Endothelial cell of umbilical vein (primary cell): ENCODE data around the gene GANC. TPM values are rescaled to one million over a fixed set of nuclear protein-coding genes. Genes with fewer than 3 reads are reported as not detected.

Source experiments
- BruUV-seq: library from RNA; stranded (reverse); fragments of 400-500 nt; replicated peaks from 2 replicates; lab custom pipeline; 2021; lab: Mats Ljungman, UMichigan
- CTCF ChIA-PET: fragments of 300-600, 350-600 bp; sonication (Branson Sonifier 250); formaldehyde crosslinking; loops from one replicate; lab custom pipeline; 2021; ENCODE audit warnings: antibody characterized with exemption, inconsistent platforms; lab: Charles Lee
- POLR2A ChIA-PET: fragments of 300-600, 350-600 bp; sonication (Branson Sonifier 250); formaldehyde crosslinking; loops from one replicate; lab custom pipeline; 2021; ENCODE audit warnings: antibody characterized with exemption, inconsistent platforms; lab: Charles Lee
- DNase-seq: peaks from one replicate; pipeline ENCODE4 v3.0.0-alpha.2; 2011; ENCODE audit warnings: low read depth, low spot score
- FAIRE-seq: peaks from 2 replicates; lab custom pipeline; 2011; peaks lifted over from hg19 to GRCh38; lab: Jason Lieb, UNC
- H2AFZ ChIP-seq: 2 replicates; pipeline ENCODE4 v1.6.0; 2012; ENCODE audit warnings: low read depth, low read length, control low read depth, inconsistent platforms
- H3K27ac ChIP-seq: 2 replicates; pipeline ENCODE4 v1.5.1; 2011; ENCODE audit warnings: low read depth, mild to moderate bottlenecking, control low read depth, low read length, moderate library complexity; ENCODE audit not compliant: insufficient read depth
- H3K27me3 ChIP-seq, 2 experiments: 2 replicates each; pipeline versions ENCODE4 v1.6.0 to v1.6.1; 2011; ENCODE audit warnings: low read length in 2 of 2, mixed read lengths in 1 of 2; ENCODE audit not compliant: control insufficient read depth in 2 of 2, insufficient read depth in 2 of 2
- H3K36me3 ChIP-seq, 2 experiments: 2 replicates in 1 of 2; 3 replicates in 1 of 2; pipeline ENCODE4 v1.5.1; 2011; ENCODE audit warnings: low read length in 2 of 2, mild to moderate bottlenecking in 1 of 2, moderate library complexity in 1 of 2; ENCODE audit not compliant: control insufficient read depth in 2 of 2, insufficient read depth in 2 of 2; ENCODE audit errors: extremely low read depth in 1 of 2
- H3K4me1 ChIP-seq: 3 replicates; pipeline ENCODE4 v1.5.1; 2011; ENCODE audit warnings: mild to moderate bottlenecking, low read length; ENCODE audit not compliant: control insufficient read depth, insufficient read depth; ENCODE audit errors: extremely low read depth
- H3K4me2 ChIP-seq: 2 replicates; pipeline ENCODE4 v1.6.1; 2011; ENCODE audit warnings: low read length, control low read depth, mixed read lengths; ENCODE audit not compliant: insufficient read depth
- H3K4me3 ChIP-seq, 3 experiments: fragments of 200-600 bp in 1 of 3; sonication (generic), shearing (Covaris generic) in 1 of 3; replicated peaks in 1 of 3; 2 replicates each; pipeline ENCODE4 v1.5.1; 2011 to 2016; ENCODE audit warnings: control low read depth in 3 of 3, low read length in 3 of 3, mild to moderate bottlenecking in 2 of 3, inconsistent platforms in 1 of 3, low read depth in 1 of 3, moderate library complexity in 1 of 3; ENCODE audit not compliant: insufficient read depth in 1 of 3
- H3K79me2 ChIP-seq: 2 replicates; pipeline ENCODE4 v1.6.0; 2012; ENCODE audit warnings: low read length, inconsistent platforms; ENCODE audit not compliant: control insufficient read depth, insufficient read depth
- H3K9ac ChIP-seq: replicated peaks from 2 replicates; pipeline ENCODE3; 2011; ENCODE audit warnings: low read length, control low read depth; ENCODE audit not compliant: insufficient read depth; ENCODE audit errors: extremely low read depth
- H3K9me1 ChIP-seq: replicated peaks from 3 replicates; pipeline ENCODE4 v1.6.0; 2011; ENCODE audit warnings: mild to moderate bottlenecking, low read length; ENCODE audit not compliant: control insufficient read depth, insufficient read depth; ENCODE audit errors: extremely low read depth
- H3K9me3 ChIP-seq: replicated peaks from 2 replicates; pipeline ENCODE4 v1.5.1; 2012; ENCODE audit warnings: low read length, inconsistent platforms; ENCODE audit not compliant: control insufficient read depth, insufficient read depth
- H4K20me1 ChIP-seq: replicated peaks from 2 replicates; pipeline ENCODE3; 2011; ENCODE audit warnings: mild to moderate bottlenecking, low read length; ENCODE audit not compliant: control insufficient read depth, insufficient read depth; ENCODE audit errors: extremely low read depth
- EZH2 ChIP-seq: IDR thresholded peaks from 2 replicates; pipeline ENCODE4 v1.6.1; 2012; ENCODE audit warnings: borderline replicate concordance, low read depth, mild to moderate bottlenecking, moderate library complexity, low read length, inconsistent platforms; ENCODE audit not compliant: severe bottlenecking
- FOS ChIP-seq: IDR thresholded peaks from 2 replicates; pipeline ENCODE4 v1.6.1; 2011; ENCODE audit warnings: mild to moderate bottlenecking, low read length, moderate library complexity, borderline replicate concordance; ENCODE audit not compliant: insufficient read depth
- GATA2 ChIP-seq: IDR thresholded peaks from 2 replicates; pipeline ENCODE4 v1.7.0; 2011; ENCODE audit warnings: low read depth, mild to moderate bottlenecking, moderate library complexity, mixed read lengths, low read length; ENCODE audit not compliant: insufficient read length, insufficient read depth
- JUN ChIP-seq: IDR thresholded peaks from 2 replicates; pipeline ENCODE4 v1.6.1; 2011; ENCODE audit warnings: borderline replicate concordance, low read depth; ENCODE audit not compliant: insufficient read length, insufficient read depth
- MYC ChIP-seq: IDR thresholded peaks from one replicate; pipeline ENCODE4 v1.6.1; 2011; ENCODE audit warnings: mild to moderate bottlenecking, low read depth, low read length
- POLR2A ChIP-seq: IDR thresholded peaks from 2 replicates; pipeline ENCODE4 v1.6.1; 2012; ENCODE audit warnings: low read depth, mild to moderate bottlenecking, control low read depth, low read length
- POLR2AphosphoS5 ChIP-seq: IDR thresholded peaks from 2 replicates; pipeline ENCODE4 v1.6.1; 2012; ENCODE audit warnings: low read depth, mild to moderate bottlenecking, control low read depth, low read length, moderate library complexity; ENCODE audit not compliant: insufficient read depth
- dilution Hi-C: fragments of 300-500 bp; cut with MboI; formaldehyde crosslinking; loops from one replicate; pipeline ENCODE4 v1.15.0; 2019; ENCODE audit warnings: low sequenced_read_pairs; ENCODE audit not compliant: extremely low pct_ligation_motif_present
- intact Hi-C: fragments of 100-400 bp; cut with micrococcal nuclease; formaldehyde crosslinking; loops from one replicate; pipeline ENCODE4 v1.10.0; 2022
- polyA plus RNA-seq, 4 experiments: library from polyadenylated mRNA; depleted of rRNA in 3 of 4; stranded (reverse) in 3 of 4; unstranded in 1 of 4; fragments of >200 nt; gene quantifications; 2 replicates each; pipeline versions ENCODE4 v1.2.1 to v1.2.3, GENCODE V29; 2011 to 2012; ENCODE audit warnings: missing spikeins in 1 of 4
- total RNA-seq: library from RNA; stranded (reverse); gene quantifications from 2 replicates; pipeline ENCODE4 v1.2.3, GENCODE V29; 2021
- TF ChIP-seq, protein P1 (sequence below): IDR thresholded peaks from 2 replicates; pipeline ENCODE4 v1.6.1; 2011; ENCODE audit not compliant: insufficient read depth, insufficient read length
- TF ChIP-seq, protein P2 (sequence below), 2 donors: IDR thresholded peaks; 1 replicate in 1 of 2; 2 replicates in 1 of 2; pipeline ENCODE4 v1.5.1; 2011; ENCODE audit warnings: low read length in 2 of 2, mild to moderate bottlenecking in 2 of 2, moderate library complexity in 2 of 2, control low read depth in 1 of 2, inconsistent platforms in 1 of 2, low read depth in 1 of 2; ENCODE audit not compliant: insufficient read depth in 1 of 2; ENCODE audit errors: extremely low read depth in 1 of 2

GANC gene
- total and polyA plus RNA-seq, 2 donors (not counting 3 experiments of a cell fraction or from before 2014, with no cell fraction given), result 8.5 to 17.8 TPM

DNA sequence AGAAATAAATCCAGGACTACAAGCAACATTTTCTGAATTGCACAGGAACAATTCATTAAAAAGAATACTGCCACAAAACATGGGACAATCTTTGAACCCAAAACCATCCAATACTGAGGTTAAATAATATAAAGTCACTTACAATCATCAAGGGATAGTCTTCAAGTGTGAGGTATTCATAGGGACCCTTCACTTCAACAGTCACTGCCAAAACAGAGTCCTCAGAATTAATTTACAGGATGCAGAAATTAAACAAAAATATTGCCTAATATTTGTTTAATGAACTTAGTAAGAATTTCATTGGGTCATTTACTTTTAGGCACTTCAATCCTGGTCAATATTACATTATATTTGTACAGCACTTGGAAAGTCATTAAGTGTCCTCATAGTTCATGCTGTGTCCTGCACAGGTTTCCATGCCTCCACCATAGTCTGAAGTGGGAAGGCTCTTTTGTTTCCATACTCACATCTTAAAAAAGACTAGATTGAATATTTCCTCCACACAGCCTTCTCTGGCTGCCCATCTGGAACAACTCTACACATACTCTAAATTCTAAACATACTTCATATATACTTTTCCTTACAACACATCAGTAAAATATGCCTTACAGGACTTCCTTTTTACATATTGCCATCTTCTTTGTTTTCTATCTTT lies 33.3 kb upstream of the GANC start:
- BruUV-seq, result no TSS peak

More for the DNA sequence above, 33.3 kb upstream of the GANC start:
- no peak for DNase-seq
- no peak overlapping the region for H3K27ac ChIP-seq
- no peak overlapping the region for H2AFZ ChIP-seq
- H3K4me2 ChIP-seq, result no peak overlapping the region
- ChIA-PET CTCF (interaction anchor here (0.6 to 1.8 kb wide), 5 partner anchors 12 to 146 kb away, joined by 3 to 6 read pairs (median 3); no protein-coding TSS in a partner anchor), POLR2A (no interaction called here)
- no peaks in the 10 kb centered on the region for H3K27me3 ChIP-seq
- no peaks in the 10 kb centered on the region for H3K9me1 ChIP-seq
- no peak overlapping the region for H3K4me3 ChIP-seq
- no peaks in the 10 kb centered on the region for H3K79me2 ChIP-seq
- H3K9ac ChIP-seq, result no peak overlapping the region
- no peaks in the 10 kb centered on the region for H3K4me1 ChIP-seq
- H4K20me1 ChIP-seq, result no peaks in the 10 kb centered on the region
- intact Hi-C loops, result no loop called here
- H3K36me3 ChIP-seq, result peaks cover 3 to 17% of the 10 kb centered on the region in 2 experiments
- TF ChIP-seq FOS (no peak), GATA2 (no peak), POLR2AphosphoS5 (no peak), MYC (no peak), JUN (no peak), POLR2A (no peak), EZH2 (no peak)
- TF ChIP-seq, protein P1, sequence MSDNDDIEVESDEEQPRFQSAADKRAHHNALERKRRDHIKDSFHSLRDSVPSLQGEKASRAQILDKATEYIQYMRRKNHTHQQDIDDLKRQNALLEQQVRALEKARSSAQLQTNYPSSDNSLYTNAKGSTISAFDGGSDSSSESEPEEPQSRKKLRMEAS, result no peak
- TF ChIP-seq, protein P2, sequence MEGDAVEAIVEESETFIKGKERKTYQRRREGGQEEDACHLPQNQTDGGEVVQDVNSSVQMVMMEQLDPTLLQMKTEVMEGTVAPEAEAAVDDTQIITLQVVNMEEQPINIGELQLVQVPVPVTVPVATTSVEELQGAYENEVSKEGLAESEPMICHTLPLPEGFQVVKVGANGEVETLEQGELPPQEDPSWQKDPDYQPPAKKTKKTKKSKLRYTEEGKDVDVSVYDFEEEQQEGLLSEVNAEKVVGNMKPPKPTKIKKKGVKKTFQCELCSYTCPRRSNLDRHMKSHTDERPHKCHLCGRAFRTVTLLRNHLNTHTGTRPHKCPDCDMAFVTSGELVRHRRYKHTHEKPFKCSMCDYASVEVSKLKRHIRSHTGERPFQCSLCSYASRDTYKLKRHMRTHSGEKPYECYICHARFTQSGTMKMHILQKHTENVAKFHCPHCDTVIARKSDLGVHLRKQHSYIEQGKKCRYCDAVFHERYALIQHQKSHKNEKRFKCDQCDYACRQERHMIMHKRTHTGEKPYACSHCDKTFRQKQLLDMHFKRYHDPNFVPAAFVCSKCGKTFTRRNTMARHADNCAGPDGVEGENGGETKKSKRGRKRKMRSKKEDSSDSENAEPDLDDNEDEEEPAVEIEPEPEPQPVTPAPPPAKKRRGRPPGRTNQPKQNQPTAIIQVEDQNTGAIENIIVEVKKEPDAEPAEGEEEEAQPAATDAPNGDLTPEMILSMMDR (IDR thresholded peaks at IDR 0.05; ENCODE audit: extremely low read depth in 1 of 2, insufficient read depth in 1 of 2, low read depth in 1 of 2, low read length in 2 of 2), result no peak
- no peaks in the 10 kb centered on the region for H3K9me3 ChIP-seq
- no peak for FAIRE-seq
- dilution Hi-C loops, result no loop called here
